Breast epithelium (tissue), 3 donors: ENCODE measurements around the gene GHRH.

Experiments used
- CTCF ChIP-seq, 3 donors: fragments of 450-650 bp; IDR thresholded peaks; one replicate each; pipeline ENCODE4 v1.5.1; 2016 to 2017; ENCODE audit warnings: antibody characterized with exemption in 3 of 3, mild to moderate bottlenecking in 3 of 3, moderate library complexity in 3 of 3
- POLR2A ChIP-seq: fragments of 450-650 bp; IDR thresholded peaks from one replicate; pipeline ENCODE4 v1.6.1; 2016; ENCODE audit warnings: antibody characterized with exemption, mild to moderate bottlenecking, moderate library complexity
- POLR2AphosphoS5 ChIP-seq, 3 donors: sonication (generic); formaldehyde crosslinking; IDR thresholded peaks; one replicate each; pipeline ENCODE4 v1.6.1; 2017; ENCODE audit warnings: antibody characterized with exemption in 3 of 3

- TF ChIP-seq POLR2AphosphoS5 (IDR thresholded peaks at IDR 0.05) (no peak), CTCF (IDR thresholded peaks at IDR 0.05) (no peak), POLR2A (no peak)
Observed at GRCh38 chr20:37236462-37236861, 25.2 kb downstream of the GHRH start.
